SK-N-SH (cell line): ENCODE measurements around the gene IL21R.

Source experiments
- FOXJ3 ChIP-seq: sonication (generic); formaldehyde crosslinking; IDR thresholded peaks from 2 replicates; pipeline ENCODE4 v1.5.1; 2020; ENCODE audit warnings: mild to moderate bottlenecking, missing genetic modification reagents
- GABPA ChIP-seq: IDR thresholded peaks from 2 replicates; pipeline ENCODE4 v1.4.0; 2012; ENCODE audit warnings: low read depth, mild to moderate bottlenecking
- MEF2A ChIP-seq: IDR thresholded peaks from 2 replicates; pipeline ENCODE4 v1.4.0; 2012; ENCODE audit warnings: low read depth, borderline replicate concordance
- MXI1 ChIP-seq: IDR thresholded peaks from 2 replicates; pipeline ENCODE4 v1.6.1; 2012; ENCODE audit warnings: mild to moderate bottlenecking, low read depth, low read length, improper control_type of control experiment
- TAF1 ChIP-seq: IDR thresholded peaks from 2 replicates; pipeline ENCODE4 v1.6.1; 2012; ENCODE audit warnings: low read depth, mild to moderate bottlenecking, low read length, moderate library complexity, borderline replicate concordance
- TCF12 ChIP-seq: IDR thresholded peaks from 2 replicates; pipeline ENCODE4 v1.4.0; 2012
- TF ChIP-seq, protein P1 (sequence below): IDR thresholded peaks from 2 replicates; pipeline ENCODE4 v1.4.0; 2012; ENCODE audit warnings: low read depth
- TF ChIP-seq, protein P2 (sequence below): IDR thresholded peaks from 2 replicates; pipeline ENCODE4 v1.6.1; 2012; ENCODE audit warnings: mild to moderate bottlenecking, low read depth, low read length, moderate library complexity
- TF ChIP-seq, protein P3 (sequence below): fragments of 200-600 bp; sonication (generic); IDR thresholded peaks from 2 replicates; pipeline ENCODE4 v1.6.1; 2017; ENCODE audit warnings: antibody characterized with exemption, mild to moderate bottlenecking, moderate library complexity
- TF ChIP-seq, protein P4 (sequence below): IDR thresholded peaks from 2 replicates; pipeline ENCODE4 v1.4.0; 2012; ENCODE audit warnings: low read depth, borderline replicate concordance

DNA sequence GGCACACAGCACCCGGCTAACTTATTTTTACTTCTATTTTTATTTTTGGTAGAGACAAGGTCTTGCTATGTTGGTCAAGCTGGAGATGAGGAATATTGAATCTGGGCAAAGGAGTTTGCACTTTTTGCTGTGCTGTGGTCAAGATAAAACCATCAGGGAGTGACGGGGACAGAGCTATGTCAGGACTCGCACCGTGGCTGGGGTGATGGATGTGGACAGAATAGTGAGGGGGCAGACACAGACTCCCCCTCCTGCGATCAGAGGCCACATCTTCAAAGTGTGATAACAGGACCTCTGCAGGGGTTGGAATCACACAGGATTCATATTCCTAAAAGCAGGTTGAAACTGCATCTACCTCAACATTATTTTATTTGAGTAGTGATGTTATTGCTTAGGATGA lies 25.6 kb downstream of the IL21R start:
- TF ChIP-seq MEF2A (no peak), GABPA (no peak), MXI1 (no peak), TCF12 (no peak), FOXJ3 (CRISPR knock-in tag) (no peak), TAF1 (no peak)
- TF ChIP-seq, protein P1, sequence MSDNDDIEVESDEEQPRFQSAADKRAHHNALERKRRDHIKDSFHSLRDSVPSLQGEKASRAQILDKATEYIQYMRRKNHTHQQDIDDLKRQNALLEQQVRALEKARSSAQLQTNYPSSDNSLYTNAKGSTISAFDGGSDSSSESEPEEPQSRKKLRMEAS, result no peak
- TF ChIP-seq, protein P2, sequence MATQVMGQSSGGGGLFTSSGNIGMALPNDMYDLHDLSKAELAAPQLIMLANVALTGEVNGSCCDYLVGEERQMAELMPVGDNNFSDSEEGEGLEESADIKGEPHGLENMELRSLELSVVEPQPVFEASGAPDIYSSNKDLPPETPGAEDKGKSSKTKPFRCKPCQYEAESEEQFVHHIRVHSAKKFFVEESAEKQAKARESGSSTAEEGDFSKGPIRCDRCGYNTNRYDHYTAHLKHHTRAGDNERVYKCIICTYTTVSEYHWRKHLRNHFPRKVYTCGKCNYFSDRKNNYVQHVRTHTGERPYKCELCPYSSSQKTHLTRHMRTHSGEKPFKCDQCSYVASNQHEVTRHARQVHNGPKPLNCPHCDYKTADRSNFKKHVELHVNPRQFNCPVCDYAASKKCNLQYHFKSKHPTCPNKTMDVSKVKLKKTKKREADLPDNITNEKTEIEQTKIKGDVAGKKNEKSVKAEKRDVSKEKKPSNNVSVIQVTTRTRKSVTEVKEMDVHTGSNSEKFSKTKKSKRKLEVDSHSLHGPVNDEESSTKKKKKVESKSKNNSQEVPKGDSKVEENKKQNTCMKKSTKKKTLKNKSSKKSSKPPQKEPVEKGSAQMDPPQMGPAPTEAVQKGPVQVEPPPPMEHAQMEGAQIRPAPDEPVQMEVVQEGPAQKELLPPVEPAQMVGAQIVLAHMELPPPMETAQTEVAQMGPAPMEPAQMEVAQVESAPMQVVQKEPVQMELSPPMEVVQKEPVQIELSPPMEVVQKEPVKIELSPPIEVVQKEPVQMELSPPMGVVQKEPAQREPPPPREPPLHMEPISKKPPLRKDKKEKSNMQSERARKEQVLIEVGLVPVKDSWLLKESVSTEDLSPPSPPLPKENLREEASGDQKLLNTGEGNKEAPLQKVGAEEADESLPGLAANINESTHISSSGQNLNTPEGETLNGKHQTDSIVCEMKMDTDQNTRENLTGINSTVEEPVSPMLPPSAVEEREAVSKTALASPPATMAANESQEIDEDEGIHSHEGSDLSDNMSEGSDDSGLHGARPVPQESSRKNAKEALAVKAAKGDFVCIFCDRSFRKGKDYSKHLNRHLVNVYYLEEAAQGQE, result no peak
- TF ChIP-seq, protein P3, sequence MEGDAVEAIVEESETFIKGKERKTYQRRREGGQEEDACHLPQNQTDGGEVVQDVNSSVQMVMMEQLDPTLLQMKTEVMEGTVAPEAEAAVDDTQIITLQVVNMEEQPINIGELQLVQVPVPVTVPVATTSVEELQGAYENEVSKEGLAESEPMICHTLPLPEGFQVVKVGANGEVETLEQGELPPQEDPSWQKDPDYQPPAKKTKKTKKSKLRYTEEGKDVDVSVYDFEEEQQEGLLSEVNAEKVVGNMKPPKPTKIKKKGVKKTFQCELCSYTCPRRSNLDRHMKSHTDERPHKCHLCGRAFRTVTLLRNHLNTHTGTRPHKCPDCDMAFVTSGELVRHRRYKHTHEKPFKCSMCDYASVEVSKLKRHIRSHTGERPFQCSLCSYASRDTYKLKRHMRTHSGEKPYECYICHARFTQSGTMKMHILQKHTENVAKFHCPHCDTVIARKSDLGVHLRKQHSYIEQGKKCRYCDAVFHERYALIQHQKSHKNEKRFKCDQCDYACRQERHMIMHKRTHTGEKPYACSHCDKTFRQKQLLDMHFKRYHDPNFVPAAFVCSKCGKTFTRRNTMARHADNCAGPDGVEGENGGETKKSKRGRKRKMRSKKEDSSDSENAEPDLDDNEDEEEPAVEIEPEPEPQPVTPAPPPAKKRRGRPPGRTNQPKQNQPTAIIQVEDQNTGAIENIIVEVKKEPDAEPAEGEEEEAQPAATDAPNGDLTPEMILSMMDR, result no peak
- TF ChIP-seq, protein P4, sequence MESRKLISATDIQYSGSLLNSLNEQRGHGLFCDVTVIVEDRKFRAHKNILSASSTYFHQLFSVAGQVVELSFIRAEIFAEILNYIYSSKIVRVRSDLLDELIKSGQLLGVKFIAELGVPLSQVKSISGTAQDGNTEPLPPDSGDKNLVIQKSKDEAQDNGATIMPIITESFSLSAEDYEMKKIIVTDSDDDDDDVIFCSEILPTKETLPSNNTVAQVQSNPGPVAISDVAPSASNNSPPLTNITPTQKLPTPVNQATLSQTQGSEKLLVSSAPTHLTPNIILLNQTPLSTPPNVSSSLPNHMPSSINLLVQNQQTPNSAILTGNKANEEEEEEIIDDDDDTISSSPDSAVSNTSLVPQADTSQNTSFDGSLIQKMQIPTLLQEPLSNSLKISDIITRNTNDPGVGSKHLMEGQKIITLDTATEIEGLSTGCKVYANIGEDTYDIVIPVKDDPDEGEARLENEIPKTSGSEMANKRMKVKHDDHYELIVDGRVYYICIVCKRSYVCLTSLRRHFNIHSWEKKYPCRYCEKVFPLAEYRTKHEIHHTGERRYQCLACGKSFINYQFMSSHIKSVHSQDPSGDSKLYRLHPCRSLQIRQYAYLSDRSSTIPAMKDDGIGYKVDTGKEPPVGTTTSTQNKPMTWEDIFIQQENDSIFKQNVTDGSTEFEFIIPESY, result no peak
